Skeletal muscle tissue (tissue), 4 donors: ENCODE results near the gene LRRC38. TPM values are rescaled to one million over a fixed set of nuclear protein-coding genes. Genes with fewer than 3 reads are reported as not detected.
A peak's percentile ranks its signal among the peaks of the same experiment; 100 is the strongest.

ENCODE experiments used
- H3K27ac ChIP-seq: one replicate; pipeline ENCODE4 v1.7.0; 2013; ENCODE audit warnings: mild to moderate bottlenecking, low read depth, low read length, inconsistent platforms
- H3K27me3 ChIP-seq, 3 donors: one replicate each; pipeline ENCODE4 v1.7.0; 2013; ENCODE audit warnings: low read length in 3 of 3; ENCODE audit not compliant: control insufficient read depth in 3 of 3, insufficient read depth in 3 of 3
- H3K36me3 ChIP-seq, 3 donors: one replicate each; pipeline ENCODE4 v1.7.0; 2013; ENCODE audit warnings: low read length in 3 of 3; ENCODE audit not compliant: control insufficient read depth in 3 of 3, insufficient read depth in 3 of 3
- H3K4me1 ChIP-seq, 3 donors: one replicate each; pipeline ENCODE4 v1.7.0; 2013; ENCODE audit warnings: low read length in 3 of 3, mild to moderate bottlenecking in 3 of 3; ENCODE audit not compliant: control insufficient read depth in 3 of 3, insufficient read depth in 3 of 3
- H3K4me3 ChIP-seq, 3 donors: one replicate each; pipeline ENCODE4 v1.7.0; 2013; ENCODE audit warnings: low read length in 3 of 3
- H3K9ac ChIP-seq, 3 donors: one replicate each; pipeline ENCODE4 v1.7.0; 2013; ENCODE audit warnings: low read length in 3 of 3, mild to moderate bottlenecking in 3 of 3, moderate library complexity in 2 of 3, low read depth in 1 of 3
- H3K9me3 ChIP-seq, 3 donors: one replicate each; pipeline ENCODE4 v1.7.0; 2013; ENCODE audit warnings: low read length in 3 of 3; ENCODE audit not compliant: control insufficient read depth in 3 of 3
- total RNA-seq: library from RNA; depleted of rRNA; stranded (reverse); fragments of >200 nt; gene quantifications from one replicate; pipeline ENCODE4 v1.2.3, GENCODE V29; 2014
- donor health status: Osteomylitis.

Gene LRRC38
- total RNA-seq, 1 donor from 2014 or later, result 10.4 TPM

DNA sequence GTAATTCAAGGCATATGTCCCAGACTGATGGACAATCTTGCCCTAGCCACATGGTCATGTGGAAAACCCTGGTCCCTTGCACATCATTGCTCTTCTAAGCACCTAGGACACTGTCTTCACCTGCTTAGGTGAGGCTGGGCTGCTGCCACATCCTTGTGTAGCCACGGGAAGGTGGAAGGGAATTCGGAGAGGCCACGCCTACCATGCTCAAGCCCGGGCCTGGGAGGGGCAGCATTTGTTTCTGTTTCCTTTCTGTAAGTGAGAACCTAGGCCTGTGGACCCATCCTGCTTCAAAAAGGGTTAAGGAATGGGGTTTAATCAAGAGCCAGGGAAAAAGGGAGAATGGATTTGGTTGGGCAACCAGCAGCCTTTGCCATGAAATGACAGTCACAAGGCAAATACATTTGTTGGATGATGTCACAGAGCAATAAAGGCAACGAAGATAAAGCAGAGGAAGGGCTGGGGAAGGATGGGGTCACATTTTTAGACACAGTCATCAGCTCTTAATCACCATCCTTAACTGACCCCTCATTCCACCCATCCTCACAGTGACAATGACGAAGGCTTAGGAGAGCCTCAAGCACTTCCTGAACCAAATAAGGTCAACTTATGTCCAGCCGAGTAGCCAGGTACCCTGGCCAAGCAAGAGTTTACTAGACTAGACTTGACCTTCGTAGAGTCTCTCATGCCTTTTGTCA lies 10.1 kb upstream of the LRRC38 start:
- Histone ChIP-seq H3K9ac (no peak overlapping the region), H3K27me3 (peaks cover 0 to 2% (median 0%) of the 10 kb centered on the region in 3 donors), H3K4me1 (peaks cover 0 to 6% (median 3%) of the 10 kb centered on the region in 3 donors), H3K9me3 (peaks cover 0 to 2% (median 0%) of the 10 kb centered on the region in 3 donors), H3K27ac (no peak overlapping the region), H3K36me3 (no peaks in the 10 kb centered on the region), H3K4me3 (no peak overlapping the region)

DNA sequence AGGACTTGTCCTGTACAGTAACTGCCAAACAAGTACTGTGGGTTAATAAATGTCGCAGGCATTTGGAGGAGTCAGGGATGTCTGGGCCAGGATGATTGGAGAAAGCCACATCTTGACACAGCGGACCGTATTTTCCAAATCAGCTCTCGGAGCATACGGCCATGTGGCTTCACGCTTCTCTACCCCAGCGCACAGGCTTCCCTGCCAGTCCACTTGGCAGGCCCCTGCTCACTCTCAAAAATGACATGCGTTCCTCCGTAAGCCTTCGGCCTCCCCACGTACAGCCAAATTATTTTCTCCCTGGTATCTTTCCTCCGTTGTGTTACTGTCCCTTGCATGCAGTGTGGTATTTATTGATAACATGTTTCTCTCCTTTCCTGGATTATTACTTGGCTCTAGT lies 7.2 kb upstream of the LRRC38 start:
- H3K4me1 ChIP-seq, result peaks cover 8 to 19% (median 17%) of the 10 kb centered on the region in 3 donors
- peak overlapping the region in 1 of 3 donors; percentile 63 for H3K9ac ChIP-seq
- no peak overlapping the region for H3K4me3 ChIP-seq
- peaks cover 0 to 8% (median 0%) of the 10 kb centered on the region in 3 donors for H3K27me3 ChIP-seq
- peaks cover 0 to 2% (median 0%) of the 10 kb centered on the region in 3 donors for H3K9me3 ChIP-seq
- H3K36me3 ChIP-seq, result no peaks in the 10 kb centered on the region
- no peak overlapping the region for H3K27ac ChIP-seq

DNA sequence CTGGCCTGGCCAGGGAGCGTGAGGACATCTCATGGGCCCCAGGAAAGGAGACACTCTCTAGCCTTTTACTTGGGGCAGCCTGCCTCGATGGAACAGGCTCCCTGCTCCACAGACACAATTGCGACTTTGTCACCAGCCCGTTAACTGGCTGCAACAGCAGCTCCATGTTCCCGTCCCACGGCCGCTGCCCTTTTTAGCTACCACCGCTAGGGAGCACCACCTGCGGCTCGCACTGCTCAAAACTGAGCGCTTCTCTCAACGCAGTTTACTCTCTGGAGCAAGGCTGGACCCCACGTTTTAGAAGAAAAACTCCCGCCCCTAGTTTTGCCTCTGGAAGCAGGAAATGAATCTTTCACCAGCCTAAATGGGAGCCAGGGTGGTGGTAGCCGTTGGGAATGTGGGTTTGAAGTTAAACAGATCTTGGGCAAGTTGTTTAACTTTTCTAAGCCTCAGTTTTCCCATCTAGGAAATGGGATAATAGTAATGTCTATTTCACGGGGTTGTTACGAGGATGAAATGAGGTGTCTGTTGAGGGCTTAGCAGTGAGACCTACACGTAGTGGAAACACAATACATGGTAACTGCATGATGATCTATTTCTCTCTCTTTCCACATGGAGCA lies 3.5 kb upstream of the LRRC38 start:
- peaks cover 0 to 2% (median 0%) of the 10 kb centered on the region in 3 donors for H3K9me3 ChIP-seq
- peaks cover 0 to 17% (median 0%) of the 10 kb centered on the region in 3 donors for H3K27me3 ChIP-seq
- no peak overlapping the region for H3K27ac ChIP-seq
- H3K36me3 ChIP-seq, result no peaks in the 10 kb centered on the region
- H3K9ac ChIP-seq, result peak overlapping the region in 1 of 3 donors; percentile 33
- no peak overlapping the region for H3K4me3 ChIP-seq
- H3K4me1 ChIP-seq, result peaks cover 17 to 40% (median 34%) of the 10 kb centered on the region in 3 donors

GRCh38 chr1:13516606-13517005 lies 2.8 kb upstream of the LRRC38 start:
- H3K4me1 ChIP-seq, result peaks cover 24 to 47% (median 39%) of the 10 kb centered on the region in 3 donors
- H3K9me3 ChIP-seq, result peaks cover 0 to 2% (median 0%) of the 10 kb centered on the region in 3 donors
- no peaks in the 10 kb centered on the region for H3K36me3 ChIP-seq
- H3K4me3 ChIP-seq, result no peak overlapping the region
- peak overlapping the region in 1 of 3 donors; percentile 33 for H3K9ac ChIP-seq
- no peak overlapping the region for H3K27ac ChIP-seq
- H3K27me3 ChIP-seq, result peaks cover 0 to 23% (median 3%) of the 10 kb centered on the region in 3 donors

DNA sequence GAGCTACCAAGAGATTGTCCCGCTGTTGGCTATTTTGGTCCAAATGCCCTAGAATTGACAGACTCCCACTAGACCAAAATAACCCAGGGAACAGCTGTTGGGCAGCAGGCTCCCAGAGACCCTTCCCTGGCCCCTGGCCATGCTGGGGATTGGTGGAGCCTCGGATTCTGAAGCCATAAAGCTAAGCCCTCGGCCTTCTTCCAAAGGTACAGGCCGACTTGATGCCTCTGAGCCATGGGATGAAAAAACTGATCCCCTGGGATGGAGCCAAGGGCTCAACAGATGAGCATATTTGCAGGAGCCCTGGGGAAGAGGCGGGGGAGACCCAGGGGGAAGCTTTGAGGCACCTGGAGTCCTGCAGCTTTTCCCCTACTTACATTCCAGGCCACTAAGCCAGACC lies 1.0 kb upstream of the LRRC38 start:
- peaks cover 0 to 28% (median 3%) of the 10 kb centered on the region in 3 donors for H3K27me3 ChIP-seq

GRCh38 chr1:13513063-13513894 lies 524 bp downstream of the LRRC38 start:
- H3K9me3 ChIP-seq, result no peaks in the 10 kb centered on the region
- H3K27me3 ChIP-seq, result peaks cover 0 to 30% (median 3%) of the 10 kb centered on the region in 3 donors
- peak overlapping the region; percentile 62 for H3K27ac ChIP-seq
- peak overlapping the region; percentile 82 to 87 (median 83) for H3K4me3 ChIP-seq
- peaks cover 50 to 70% (median 63%) of the 10 kb centered on the region in 3 donors for H3K4me1 ChIP-seq
- no peaks in the 10 kb centered on the region for H3K36me3 ChIP-seq
- peak overlapping the region; percentile 73 to 94 (median 91) for H3K9ac ChIP-seq

More for the DNA sequence above, 1.0 kb upstream of the LRRC38 start:
- Histone ChIP-seq H3K36me3 (no peaks in the 10 kb centered on the region), H3K9ac (peak overlapping the region in 2 of 3 donors; percentile 45 to 94), H3K9me3 (peaks cover 0 to 2% (median 0%) of the 10 kb centered on the region in 3 donors), H3K4me1 (peaks cover 40 to 58% (median 51%) of the 10 kb centered on the region in 3 donors), H3K4me3 (peak overlapping the region in 1 of 3 donors; percentile 24), H3K27ac (peak overlapping the region; percentile 62)

- peak overlapping the region; percentile 73 to 94 (median 91) for H3K9ac ChIP-seq
- peaks cover 53 to 78% (median 63%) of the 10 kb centered on the region in 3 donors for H3K4me1 ChIP-seq
- peaks cover 0 to 25% (median 3%) of the 10 kb centered on the region in 3 donors for H3K27me3 ChIP-seq
- H3K4me3 ChIP-seq, result peak overlapping the region; percentile 82 to 87 (median 83)
- H3K27ac ChIP-seq, result peak overlapping the region; percentile 60
- H3K36me3 ChIP-seq, result no peaks in the 10 kb centered on the region
- H3K9me3 ChIP-seq, result no peaks in the 10 kb centered on the region
These were observed 1.3 kb downstream of the LRRC38 start for GRCh38 chr1:13512472-13512871.

GRCh38 chr1:13510499-13510898 lies 3.3 kb downstream of the LRRC38 start:
- peak overlapping the region; percentile 40 to 54 (median 53) for H3K9ac ChIP-seq
- H3K27me3 ChIP-seq, result peaks cover 0 to 25% (median 7%) of the 10 kb centered on the region in 3 donors
- no peaks in the 10 kb centered on the region for H3K9me3 ChIP-seq
- H3K4me1 ChIP-seq, result peaks cover 59 to 84% (median 67%) of the 10 kb centered on the region in 3 donors
- H3K4me3 ChIP-seq, result peak overlapping the region; percentile 1 to 83 (median 41)
- H3K36me3 ChIP-seq, result no peaks in the 10 kb centered on the region
- H3K27ac ChIP-seq, result peak overlapping the region; percentile 57

DNA sequence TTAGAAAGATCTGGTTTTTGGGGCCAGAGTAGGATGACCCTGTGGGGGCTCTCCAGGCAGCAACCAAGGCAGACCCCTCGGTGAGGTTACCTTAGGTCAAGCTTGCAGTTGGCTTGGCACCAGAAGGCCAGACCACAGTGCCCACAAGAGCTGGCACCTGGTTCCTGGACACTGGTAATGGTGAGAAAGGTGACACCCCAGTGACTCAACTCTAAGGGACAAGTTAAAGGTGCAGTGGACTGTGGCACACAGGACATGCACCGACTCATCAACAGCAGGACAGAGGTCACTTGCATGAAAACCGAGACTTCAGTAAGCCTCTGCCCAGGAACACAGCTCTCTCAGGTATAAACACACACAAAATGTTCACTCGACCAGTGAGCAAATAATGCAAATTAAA lies 6.7 kb downstream of the LRRC38 start:
- H3K27ac ChIP-seq, result peak overlapping the region; percentile 65

More for the DNA sequence above, 6.7 kb downstream of the LRRC38 start:
- Histone ChIP-seq H3K4me3 (peak overlapping the region in 1 of 3 donors; percentile 35), H3K27me3 (peaks cover 0 to 13% (median 6%) of the 10 kb centered on the region in 3 donors), H3K4me1 (peaks cover 59 to 86% (median 65%) of the 10 kb centered on the region in 3 donors), H3K36me3 (no peaks in the 10 kb centered on the region), H3K9me3 (no peaks in the 10 kb centered on the region), H3K9ac (peak overlapping the region in 2 of 3 donors; percentile 25 to 50)
